BJ (cell line): ENCODE measurements around the gene STK24. TPM values are rescaled to one million over a fixed set of nuclear protein-coding genes. Genes with fewer than 3 reads are reported as not detected.

Experiments
- CTCF ChIA-PET: fragments of 350-600 bp; formaldehyde crosslinking; extraction: SDS; loops from one replicate; lab custom pipeline; 2021; ENCODE audit warnings: antibody characterized with exemption, inconsistent platforms; lab: Yijun Ruan, JAX
- POLR2A ChIA-PET: fragments of 300-600 bp; sonication (Branson Sonifier 250); formaldehyde crosslinking; extraction: SDS; loops from one replicate; lab custom pipeline; 2021; ENCODE audit warnings: antibody characterized with exemption; lab: Charles Lee
- DNase-seq: peaks from one replicate; pipeline ENCODE4 v3.0.0-alpha.2; 2011; ENCODE audit warnings: low read depth
- H3K27me3 ChIP-seq: 2 replicates; pipeline ENCODE4 v1.6.0; 2011; ENCODE audit warnings: low read length; ENCODE audit not compliant: control insufficient read depth, insufficient read depth
- H3K36me3 ChIP-seq: 2 replicates; pipeline ENCODE4 v1.5.1; 2011; ENCODE audit warnings: low read length; ENCODE audit not compliant: control insufficient read depth, insufficient read depth
- H3K4me3 ChIP-seq: 2 replicates; pipeline ENCODE4 v1.5.1; 2011; ENCODE audit warnings: low read depth, mild to moderate bottlenecking, control low read depth, low read length
- CTCF ChIP-seq: IDR thresholded peaks from 2 replicates; pipeline ENCODE4 v1.5.1; 2011; ENCODE audit warnings: low read depth, mild to moderate bottlenecking, control low read depth, inconsistent platforms, low read length, moderate library complexity; ENCODE audit not compliant: insufficient read depth
- polyA plus RNA-seq: library from polyadenylated mRNA; depleted of rRNA; stranded (reverse); fragments of >200 nt; gene quantifications from 2 replicates; pipeline ENCODE4 v1.2.3, GENCODE V29; 2011

STK24 gene
- polyA plus RNA-seq, 1 experiment, result 32.8 TPM

- POLR2A ChIA-PET, result no interaction called here
- CTCF ChIA-PET, result no interaction called here
Observed at GRCh38 chr13:98428256-98428966, 148.5 kb downstream of the STK24 start.

GRCh38 chr13:98427331-98427995 is 149.4 kb downstream of the STK24 start:
- POLR2A ChIA-PET, result no interaction called here
- CTCF ChIA-PET, result interaction anchor here (1.0 kb wide), 1 partner anchor 21 kb away, joined by 3 read pairs; no protein-coding TSS in a partner anchor
- Histone ChIP-seq H3K4me3 (no peak overlapping the region), H3K36me3 (peaks cover 18% of the 10 kb centered on the region), H3K27me3 (no peaks in the 10 kb centered on the region)
- TF ChIP-seq CTCF, result no peak
- DNase-seq, result no peak

More at GRCh38 chr13:98428256-98428966, 148.5 kb downstream of the STK24 start:
- no peak overlapping the region for H3K4me3 ChIP-seq
- TF ChIP-seq CTCF, result no peak
- no peak for DNase-seq
- peaks cover 16% of the 10 kb centered on the region for H3K36me3 ChIP-seq
- no peaks in the 10 kb centered on the region for H3K27me3 ChIP-seq

GRCh38 chr13:98423417-98423816 is 153.5 kb downstream of the STK24 start:
- Histone ChIP-seq H3K27me3 (no peaks in the 10 kb centered on the region), H3K36me3 (peaks cover 18% of the 10 kb centered on the region), H3K4me3 (no peak overlapping the region)
- ChIA-PET CTCF (interaction anchor here (1.5 kb wide), 1 partner anchor 230 kb away, joined by 4 read pairs; no protein-coding TSS in a partner anchor), POLR2A (no interaction called here)
- no peak for TF ChIP-seq CTCF
- no peak for DNase-seq

GRCh38 chr13:98422046-98422445 is 154.9 kb downstream of the STK24 start:
- Histone ChIP-seq H3K36me3 (peaks cover 11% of the 10 kb centered on the region), H3K27me3 (no peaks in the 10 kb centered on the region), H3K4me3 (no peak overlapping the region)
- POLR2A ChIA-PET, result no interaction called here
- CTCF ChIA-PET, result interaction anchor here (1.5 kb wide), 1 partner anchor 231 kb away, joined by 4 read pairs; no protein-coding TSS in a partner anchor
- no peak for DNase-seq
- TF ChIP-seq CTCF, result no peak

- Histone ChIP-seq H3K4me3 (no peak overlapping the region), H3K36me3 (peaks cover 16% of the 10 kb centered on the region), H3K27me3 (no peaks in the 10 kb centered on the region)
- CTCF ChIA-PET, result interaction anchor here (1.4 kb wide), 1 partner anchor 10 kb away, joined by 4 read pairs; no protein-coding TSS in a partner anchor
- POLR2A ChIA-PET, result no interaction called here
- no peak for DNase-seq
- TF ChIP-seq CTCF, result no peak
Observed at GRCh38 chr13:98420554-98421175, 156.2 kb downstream of the STK24 start.
